ENCODE data around the gene GMPPA. TPM values are rescaled to one million over a fixed set of nuclear protein-coding genes. Genes with fewer than 3 reads are reported as not detected.

The GMPPA gene
- total and polyA plus RNA-seq, 4 donors = 18.8 to 48.9 (median 38.7) TPM

- Histone ChIP-seq H3K27ac (ENCODE audit: low read depth in 1 of 2, low read length in 1 of 2) (no peak overlapping the region), H3K4me1 (ENCODE audit: control insufficient read depth in 5 of 5, insufficient read depth in 5 of 5, low read length in 5 of 5) (peaks cover 0 to 27% (median 6%) of the 10 kb centered on the region in 5 donors), H3K4me3 (no peak overlapping the region), H3K36me3 (ENCODE audit: control insufficient read depth in 4 of 4, insufficient read depth in 4 of 4, low read length in 4 of 4) (peaks cover 0 to 7% (median 4%) of the 10 kb centered on the region in 4 donors), H3K9ac (ENCODE audit: insufficient read depth in 1 of 2, low read length in 2 of 2) (no peak overlapping the region), H3K9me3 (ENCODE audit: control insufficient read depth in 4 of 4, insufficient read depth in 3 of 4, low read length in 3 of 4) (no peaks in the 10 kb centered on the region), H3K27me3 (ENCODE audit: control insufficient read depth in 3 of 3, insufficient read depth in 3 of 3, low read length in 2 of 3) (no peaks in the 10 kb centered on the region)
- no peak for ATAC-seq (ENCODE audit: insufficient read depth, low FRiP score)
- 64 to 77% methylated on average over 4 of the region's 4 CpGs for WGBS, 2 donors
- no peak for TF ChIP-seq CTCF (IDR thresholded peaks at IDR 0.05; ENCODE audit: control extremely low read depth, extremely low read depth)
- DNase-seq = no peak
Measured at GRCh38 chr2:219545943-219546352, 47.3 kb downstream of the GMPPA start.

- WGBS, 2 donors = 96 to 97% methylated on average over 26 of the region's 26 CpGs
- DNase-seq (no peak), ATAC-seq (ENCODE audit: insufficient read depth, low FRiP score) (no peak)
- no peak overlapping the region for H3K9ac ChIP-seq (ENCODE audit: insufficient read depth in 1 of 2, low read length in 2 of 2)
- no peak for TF ChIP-seq CTCF (IDR thresholded peaks at IDR 0.05; ENCODE audit: control extremely low read depth, extremely low read depth)
- no peak overlapping the region for H3K27ac ChIP-seq (ENCODE audit: low read depth in 1 of 2, low read length in 1 of 2)
- H3K4me3 ChIP-seq = no peak overlapping the region
- H3K9me3 ChIP-seq (ENCODE audit: control insufficient read depth in 4 of 4, insufficient read depth in 3 of 4, low read length in 3 of 4) = no peaks in the 10 kb centered on the region
- H3K36me3 ChIP-seq (ENCODE audit: control insufficient read depth in 4 of 4, insufficient read depth in 4 of 4, low read length in 4 of 4) = peaks cover 0 to 2% (median under 1%) of the 10 kb centered on the region in 4 donors
- H3K27me3 ChIP-seq (ENCODE audit: control insufficient read depth in 3 of 3, insufficient read depth in 3 of 3, low read length in 2 of 3) = no peaks in the 10 kb centered on the region
- peaks cover 0 to 20% (median 6%) of the 10 kb centered on the region in 5 donors for H3K4me1 ChIP-seq (ENCODE audit: control insufficient read depth in 5 of 5, insufficient read depth in 5 of 5, low read length in 5 of 5)
Measured at GRCh38 chr2:219547621-219548020, 48.9 kb downstream of the GMPPA start.

- WGBS, 2 donors = 94% methylated on average over 18 of the region's 18 CpGs
- ATAC-seq (ENCODE audit: insufficient read depth, low FRiP score) = no peak
- no peak for TF ChIP-seq CTCF (IDR thresholded peaks at IDR 0.05; ENCODE audit: control extremely low read depth, extremely low read depth)
- Histone ChIP-seq H3K27ac (ENCODE audit: low read depth in 1 of 2, low read length in 1 of 2) (no peak overlapping the region), H3K9ac (ENCODE audit: insufficient read depth in 1 of 2, low read length in 2 of 2) (no peak overlapping the region), H3K4me3 (no peak overlapping the region), H3K27me3 (ENCODE audit: control insufficient read depth in 3 of 3, insufficient read depth in 3 of 3, low read length in 2 of 3) (peaks cover 0 to 5% (median 3%) of the 10 kb centered on the region in 3 donors), H3K9me3 (ENCODE audit: control insufficient read depth in 4 of 4, insufficient read depth in 3 of 4, low read length in 3 of 4) (no peaks in the 10 kb centered on the region), H3K4me1 (ENCODE audit: control insufficient read depth in 5 of 5, insufficient read depth in 5 of 5, low read length in 5 of 5) (peaks cover 0 to 19% (median 9%) of the 10 kb centered on the region in 5 donors), H3K36me3 (ENCODE audit: control insufficient read depth in 4 of 4, insufficient read depth in 4 of 4, low read length in 4 of 4) (peaks cover 0 to 2% (median under 1%) of the 10 kb centered on the region in 4 donors)
- no peak for DNase-seq
Measured at GRCh38 chr2:219548990-219549389, 50.3 kb downstream of the GMPPA start.

GRCh38 chr2:219549619-219550018 lies 50.9 kb downstream of the GMPPA start:
- Histone ChIP-seq H3K36me3 (ENCODE audit: control insufficient read depth in 4 of 4, insufficient read depth in 4 of 4, low read length in 4 of 4) (peaks cover 0 to 2% (median under 1%) of the 10 kb centered on the region in 4 donors), H3K4me3 (no peak overlapping the region), H3K27ac (ENCODE audit: low read depth in 1 of 2, low read length in 1 of 2) (no peak overlapping the region), H3K9me3 (ENCODE audit: control insufficient read depth in 4 of 4, insufficient read depth in 3 of 4, low read length in 3 of 4) (peaks cover 0 to 2% (median 0%) of the 10 kb centered on the region in 4 donors), H3K27me3 (ENCODE audit: control insufficient read depth in 3 of 3, insufficient read depth in 3 of 3, low read length in 2 of 3) (peaks cover 0 to 5% (median 3%) of the 10 kb centered on the region in 3 donors), H3K9ac (ENCODE audit: insufficient read depth in 1 of 2, low read length in 2 of 2) (no peak overlapping the region), H3K4me1 (ENCODE audit: control insufficient read depth in 5 of 5, insufficient read depth in 5 of 5, low read length in 5 of 5) (peaks cover 0 to 13% (median 3%) of the 10 kb centered on the region in 5 donors)
- ATAC-seq (ENCODE audit: insufficient read depth, low FRiP score) = no peak
- DNase-seq = no peak
- TF ChIP-seq CTCF (IDR thresholded peaks at IDR 0.05; ENCODE audit: control extremely low read depth, extremely low read depth) = no peak
- 90 to 91% methylated on average over 9 of the region's 9 CpGs for WGBS, 2 donors

Data from lung (tissue), 12 donors.